ENCODE data around the gene CCDC141. TPM values are rescaled to one million over a fixed set of nuclear protein-coding genes. Genes with fewer than 3 reads are reported as not detected.

Gene CCDC141
- total RNA-seq, 2 experiments from 2014 or later: 30.6 to 31.5 TPM

GRCh38 chr2:178880257-178880656 lies 169.7 kb downstream of the CCDC141 start:
- no peak overlapping the region for H3K27ac Mint-ChIP-seq
- ATAC-seq (ENCODE audit: poor library complexity) (no peak), DNase-seq (no peak)
- POLR2A ChIA-PET: no interaction called here
- intact Hi-C loops (cut with DNase I, micrococcal nuclease): no loop called here
- Histone ChIP-seq H3K4me1 (ENCODE audit: insufficient read depth, low read length) (no peaks in the 10 kb centered on the region), H3K36me3 (ENCODE audit: insufficient read depth, low read length) (no peaks in the 10 kb centered on the region), H3K27me3 (ENCODE audit: control insufficient read depth in 1 of 2, insufficient read depth in 2 of 2, low read length in 2 of 2) (no peaks in the 10 kb centered on the region), H3K4me3 (ENCODE audit: low read length) (no peak overlapping the region), H3K27ac (ENCODE audit: low read depth in 1 of 2, low read length in 2 of 2) (no peak overlapping the region), H3K9me3 (ENCODE audit: control insufficient read depth in 1 of 2, insufficient read depth in 1 of 2, low read length in 2 of 2) (no peaks in the 10 kb centered on the region)
- CTCF ChIA-PET: no interaction called here
- no peak overlapping the region for H3K4me3 Mint-ChIP-seq
- H3K27me3 Mint-ChIP-seq: no peaks in the 10 kb centered on the region
- peaks cover 81% of the 10 kb centered on the region for H3K36me3 Mint-ChIP-seq (ENCODE audit: low read depth)
- no peaks in the 10 kb centered on the region for H3K9me3 Mint-ChIP-seq
- H3K4me1 Mint-ChIP-seq (ENCODE audit: low read depth): no peaks in the 10 kb centered on the region
- TF ChIP-seq, protein P1, sequence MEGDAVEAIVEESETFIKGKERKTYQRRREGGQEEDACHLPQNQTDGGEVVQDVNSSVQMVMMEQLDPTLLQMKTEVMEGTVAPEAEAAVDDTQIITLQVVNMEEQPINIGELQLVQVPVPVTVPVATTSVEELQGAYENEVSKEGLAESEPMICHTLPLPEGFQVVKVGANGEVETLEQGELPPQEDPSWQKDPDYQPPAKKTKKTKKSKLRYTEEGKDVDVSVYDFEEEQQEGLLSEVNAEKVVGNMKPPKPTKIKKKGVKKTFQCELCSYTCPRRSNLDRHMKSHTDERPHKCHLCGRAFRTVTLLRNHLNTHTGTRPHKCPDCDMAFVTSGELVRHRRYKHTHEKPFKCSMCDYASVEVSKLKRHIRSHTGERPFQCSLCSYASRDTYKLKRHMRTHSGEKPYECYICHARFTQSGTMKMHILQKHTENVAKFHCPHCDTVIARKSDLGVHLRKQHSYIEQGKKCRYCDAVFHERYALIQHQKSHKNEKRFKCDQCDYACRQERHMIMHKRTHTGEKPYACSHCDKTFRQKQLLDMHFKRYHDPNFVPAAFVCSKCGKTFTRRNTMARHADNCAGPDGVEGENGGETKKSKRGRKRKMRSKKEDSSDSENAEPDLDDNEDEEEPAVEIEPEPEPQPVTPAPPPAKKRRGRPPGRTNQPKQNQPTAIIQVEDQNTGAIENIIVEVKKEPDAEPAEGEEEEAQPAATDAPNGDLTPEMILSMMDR (IDR thresholded peaks at IDR 0.05): no peak

GRCh38 chr2:178877874-178878273 lies 172.1 kb downstream of the CCDC141 start:
- H3K36me3 ChIP-seq (ENCODE audit: insufficient read depth, low read length): no peaks in the 10 kb centered on the region
- H3K27me3 ChIP-seq (ENCODE audit: control insufficient read depth in 1 of 2, insufficient read depth in 2 of 2, low read length in 2 of 2): no peaks in the 10 kb centered on the region
- no peak overlapping the region for H3K27ac ChIP-seq (ENCODE audit: low read depth in 1 of 2, low read length in 2 of 2)
- no peak for ATAC-seq (ENCODE audit: poor library complexity)
- no peaks in the 10 kb centered on the region for H3K4me1 ChIP-seq (ENCODE audit: insufficient read depth, low read length)
- no peaks in the 10 kb centered on the region for H3K4me1 Mint-ChIP-seq (ENCODE audit: low read depth)
- no peaks in the 10 kb centered on the region for H3K9me3 Mint-ChIP-seq
- ChIA-PET POLR2A (no interaction called here), CTCF (no interaction called here)
- TF ChIP-seq, protein P1 (IDR thresholded peaks at IDR 0.05): no peak
- peaks cover 69% of the 10 kb centered on the region for H3K36me3 Mint-ChIP-seq (ENCODE audit: low read depth)
- intact Hi-C loops (cut with DNase I, micrococcal nuclease): no loop called here
- no peaks in the 10 kb centered on the region for H3K27me3 Mint-ChIP-seq
- no peaks in the 10 kb centered on the region for H3K9me3 ChIP-seq (ENCODE audit: control insufficient read depth in 1 of 2, insufficient read depth in 1 of 2, low read length in 2 of 2)
- no peak overlapping the region for H3K4me3 Mint-ChIP-seq
- H3K27ac Mint-ChIP-seq: no peak overlapping the region
- no peak for DNase-seq
- H3K4me3 ChIP-seq (ENCODE audit: low read length): no peak overlapping the region

GRCh38 chr2:178874529-178875240 lies 175.3 kb downstream of the CCDC141 start:
- H3K36me3 Mint-ChIP-seq (ENCODE audit: low read depth): peaks cover 51% of the 10 kb centered on the region
- H3K27me3 ChIP-seq (ENCODE audit: control insufficient read depth in 1 of 2, insufficient read depth in 2 of 2, low read length in 2 of 2): no peaks in the 10 kb centered on the region
- intact Hi-C loops (cut with DNase I, micrococcal nuclease): no loop called here
- ChIA-PET CTCF (no interaction called here), POLR2A (no interaction called here)
- H3K4me3 ChIP-seq (ENCODE audit: low read length): no peak overlapping the region
- no peaks in the 10 kb centered on the region for H3K27me3 Mint-ChIP-seq
- H3K4me3 Mint-ChIP-seq: no peak overlapping the region
- no peaks in the 10 kb centered on the region for H3K9me3 ChIP-seq (ENCODE audit: control insufficient read depth in 1 of 2, insufficient read depth in 1 of 2, low read length in 2 of 2)
- H3K36me3 ChIP-seq (ENCODE audit: insufficient read depth, low read length): no peaks in the 10 kb centered on the region
- DNase-seq (no peak), ATAC-seq (ENCODE audit: poor library complexity) (no peak)
- H3K27ac ChIP-seq (ENCODE audit: low read depth in 1 of 2, low read length in 2 of 2): no peak overlapping the region
- TF ChIP-seq, protein P1 (IDR thresholded peaks at IDR 0.05): no peak
- H3K9me3 Mint-ChIP-seq: no peaks in the 10 kb centered on the region
- H3K4me1 Mint-ChIP-seq (ENCODE audit: low read depth): no peaks in the 10 kb centered on the region
- no peaks in the 10 kb centered on the region for H3K4me1 ChIP-seq (ENCODE audit: insufficient read depth, low read length)
- no peak overlapping the region for H3K27ac Mint-ChIP-seq
